Fibroblast of the aortic adventitia (primary cell): Measurements from ENCODE around the gene ITGA2B. TPM values are rescaled to one million over a fixed set of nuclear protein-coding genes. Genes with fewer than 3 reads are reported as not detected.
A peak's percentile ranks its signal among the peaks of the same experiment; 100 is the strongest.

Experiments used
- DNase-seq: peaks from one replicate; pipeline ENCODE4 v3.0.0-alpha.2; 2010; ENCODE audit warnings: low read depth
- H3K4me3 ChIP-seq: 2 replicates; pipeline ENCODE4 v1.5.1; 2011; ENCODE audit warnings: low read depth, mild to moderate bottlenecking, control low read depth, low read length, moderate library complexity
- total RNA-seq: library from RNA; depleted of rRNA; stranded (reverse); fragments of >200 nt; gene quantifications from 2 replicates; pipeline ENCODE4 v1.2.3, GENCODE V29; 2012; ENCODE audit warnings: low replicate concordance
- TF ChIP-seq, protein P1 (sequence below): IDR thresholded peaks from 2 replicates; pipeline ENCODE4 v1.5.1; 2011; ENCODE audit warnings: mild to moderate bottlenecking, low read length, control low read depth, inconsistent platforms; ENCODE audit not compliant: insufficient read depth

Gene ITGA2B
- total RNA-seq, 1 donor: 0.36 TPM

GRCh38 chr17:44390250-44390870, 911 bp upstream of the ITGA2B start:
- DNase-seq: no peak
- TF ChIP-seq, protein P1, sequence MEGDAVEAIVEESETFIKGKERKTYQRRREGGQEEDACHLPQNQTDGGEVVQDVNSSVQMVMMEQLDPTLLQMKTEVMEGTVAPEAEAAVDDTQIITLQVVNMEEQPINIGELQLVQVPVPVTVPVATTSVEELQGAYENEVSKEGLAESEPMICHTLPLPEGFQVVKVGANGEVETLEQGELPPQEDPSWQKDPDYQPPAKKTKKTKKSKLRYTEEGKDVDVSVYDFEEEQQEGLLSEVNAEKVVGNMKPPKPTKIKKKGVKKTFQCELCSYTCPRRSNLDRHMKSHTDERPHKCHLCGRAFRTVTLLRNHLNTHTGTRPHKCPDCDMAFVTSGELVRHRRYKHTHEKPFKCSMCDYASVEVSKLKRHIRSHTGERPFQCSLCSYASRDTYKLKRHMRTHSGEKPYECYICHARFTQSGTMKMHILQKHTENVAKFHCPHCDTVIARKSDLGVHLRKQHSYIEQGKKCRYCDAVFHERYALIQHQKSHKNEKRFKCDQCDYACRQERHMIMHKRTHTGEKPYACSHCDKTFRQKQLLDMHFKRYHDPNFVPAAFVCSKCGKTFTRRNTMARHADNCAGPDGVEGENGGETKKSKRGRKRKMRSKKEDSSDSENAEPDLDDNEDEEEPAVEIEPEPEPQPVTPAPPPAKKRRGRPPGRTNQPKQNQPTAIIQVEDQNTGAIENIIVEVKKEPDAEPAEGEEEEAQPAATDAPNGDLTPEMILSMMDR: no peak
- H3K4me3 ChIP-seq: no peak overlapping the region

DNA sequence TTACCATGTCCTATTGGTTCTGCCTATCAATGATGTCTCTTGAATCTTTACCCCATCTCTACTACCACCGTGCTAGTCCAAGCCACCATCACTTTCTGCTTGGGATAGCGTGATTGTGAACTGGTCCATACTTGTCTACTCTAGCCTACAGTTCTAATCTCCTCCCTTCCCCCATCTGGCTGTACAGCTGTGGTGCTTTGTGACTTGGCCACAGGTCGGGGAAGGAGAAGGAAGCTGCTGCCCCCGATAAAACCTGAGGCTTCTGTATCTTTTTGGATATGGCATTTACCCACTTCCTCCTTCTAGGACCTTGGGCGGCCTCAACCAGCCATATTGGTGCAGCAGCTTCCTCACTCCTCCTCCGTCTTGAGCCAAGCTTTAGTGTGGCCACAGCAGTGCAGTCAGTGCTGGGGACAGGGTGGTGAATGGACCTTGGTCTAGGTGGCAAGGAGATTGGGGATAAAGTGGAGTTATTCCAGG, 314 bp upstream of the ITGA2B start:
- DNase-seq: no peak
- TF ChIP-seq, protein P1: no peak
- H3K4me3 ChIP-seq: no peak overlapping the region

DNA sequence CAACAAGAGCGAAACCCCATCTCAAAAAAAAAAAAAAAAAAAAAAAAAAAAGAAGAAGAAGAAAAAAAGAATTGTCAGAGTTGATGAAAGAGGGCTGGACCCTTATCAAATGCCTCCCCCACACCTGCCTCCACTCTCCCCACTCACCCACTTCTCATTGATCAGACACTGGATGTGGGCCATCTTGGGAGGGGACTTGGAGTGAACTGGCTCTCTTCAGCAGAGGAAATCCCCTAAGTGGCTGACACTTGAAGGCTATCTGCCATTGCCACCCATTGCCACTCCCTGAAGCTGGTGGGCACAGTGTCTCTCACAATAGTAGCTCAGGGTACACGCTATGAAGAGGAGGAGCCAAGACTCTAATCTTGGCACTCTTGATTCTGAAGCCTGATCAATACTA, 1.6 kb downstream of the ITGA2B start:
- TF ChIP-seq, protein P1: no peak
- no peak overlapping the region for H3K4me3 ChIP-seq
- DNase-seq: no peak

DNA sequence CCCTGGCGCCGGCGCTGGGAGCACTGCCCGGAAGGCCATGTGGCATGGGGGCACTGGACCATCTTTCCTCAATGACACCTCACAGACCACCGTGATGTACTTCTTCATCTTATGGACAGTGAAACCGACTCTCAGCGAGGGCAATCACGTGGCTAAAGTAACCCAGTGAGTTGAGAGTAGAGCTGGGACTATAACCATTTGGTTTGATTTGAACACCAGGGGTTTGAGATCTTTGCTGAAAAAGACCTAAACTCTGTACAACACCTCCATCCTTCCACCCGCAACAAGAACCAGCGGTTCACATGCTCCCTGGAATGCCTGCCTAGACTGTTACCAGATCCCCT, 3.3 kb downstream of the ITGA2B start:
- TF ChIP-seq, protein P1: no peak
- no peak for DNase-seq
- no peak overlapping the region for H3K4me3 ChIP-seq

DNA sequence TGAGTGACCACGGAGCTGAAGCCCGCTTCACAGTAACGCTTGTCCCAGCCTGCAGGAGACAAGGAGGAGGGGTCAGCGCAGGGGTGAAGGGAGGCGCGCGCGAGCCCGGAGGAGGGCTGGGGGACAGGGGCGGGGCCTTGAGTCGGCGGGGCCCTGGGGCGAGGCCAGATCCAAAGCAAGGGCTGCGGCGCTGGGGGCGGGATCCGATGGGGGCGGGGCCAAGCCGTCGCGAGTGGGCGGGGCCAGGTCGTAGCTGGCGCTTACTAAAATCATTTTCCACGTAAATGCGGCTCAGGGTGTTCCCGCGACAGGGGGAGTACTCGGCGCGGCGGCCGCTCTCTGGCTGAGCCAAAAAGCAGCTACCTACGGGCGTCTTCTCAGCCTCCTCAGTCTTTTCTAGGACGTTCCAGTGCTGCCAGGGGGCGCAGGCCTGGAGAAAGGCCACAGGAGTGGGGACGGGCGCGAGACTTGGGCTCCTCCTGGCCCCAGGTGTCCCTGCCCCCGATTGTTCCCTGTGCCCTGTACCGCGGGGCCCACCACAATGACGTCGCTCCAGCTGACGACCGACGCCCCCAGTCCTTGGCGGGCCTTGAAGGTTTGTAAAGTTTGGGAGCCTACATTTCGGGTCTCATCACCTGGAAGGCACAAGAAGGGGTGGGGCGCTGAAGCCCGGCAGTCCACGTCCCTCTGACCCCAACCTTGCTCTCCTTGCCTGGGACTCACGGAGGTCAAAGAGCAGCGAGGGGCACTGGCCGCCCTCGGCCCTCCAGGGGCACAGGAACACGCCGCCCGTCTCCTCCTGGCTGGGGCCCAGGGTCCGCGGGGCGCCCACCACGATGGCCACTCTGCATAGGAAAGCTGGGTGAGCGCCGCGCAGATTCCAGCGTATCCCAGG, 3.9 kb downstream of the ITGA2B start:
- peak; percentile 51 for DNase-seq
- TF ChIP-seq, protein P1: peak; percentile 15
- H3K4me3 ChIP-seq: peak overlapping the region; percentile 64

DNA sequence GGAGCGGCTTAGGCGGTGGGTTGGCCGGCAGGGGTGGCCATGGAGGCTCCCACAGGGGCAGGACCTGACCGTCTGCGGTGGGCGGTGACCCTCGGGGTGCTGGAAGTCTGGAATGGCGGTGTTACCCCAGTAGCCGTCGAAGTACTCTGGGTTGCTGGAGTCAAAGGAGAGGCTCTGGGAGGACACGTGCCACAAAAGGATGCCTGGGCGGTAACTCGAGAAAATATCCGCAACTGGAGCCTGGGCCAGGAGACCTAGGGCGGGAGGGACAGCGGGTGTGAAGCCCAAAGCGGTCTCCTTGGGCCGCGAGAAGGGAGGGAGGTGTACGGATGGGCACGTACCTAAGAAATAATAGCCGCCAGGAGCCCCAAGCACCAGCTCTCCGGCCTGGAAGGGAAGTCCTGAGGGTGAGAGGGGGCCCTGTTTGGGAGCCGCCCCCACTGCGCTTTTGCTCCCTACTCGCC, 4.6 kb downstream of the ITGA2B start:
- DNase-seq: no peak
- peak overlapping the region; percentile 64 for H3K4me3 ChIP-seq
- TF ChIP-seq, protein P1: no peak
